Heart left ventricle (tissue), 13 donors: ENCODE data around the gene BUB3.
A peak's percentile ranks its signal among the peaks of the same experiment; 100 is the strongest.

Source experiments
- POLR2A ChIP-seq, 2 donors: fragments of 450-650 bp; IDR thresholded peaks; one replicate each; pipeline ENCODE4 v1.6.1; 2017; ENCODE audit warnings: antibody characterized with exemption in 2 of 2, mild to moderate bottlenecking in 2 of 2, moderate library complexity in 2 of 2
- TF ChIP-seq, protein P1 (sequence below), 12 donors: fragments of 200-600 bp; sonication (generic) in 4 of 12; IDR thresholded peaks; one replicate each; pipeline versions ENCODE4 v1.5.0 to v1.8.0; 2018 to 2022; ENCODE audit warnings: antibody characterized with exemption in 12 of 12, mild to moderate bottlenecking in 5 of 12
- donor health status: ischemic (EF 13 %, LVEDD 7.1; RV severe dilation, severe dysfunction).
- donor health status: DM: no; HTN: yes; CAD: no.
- donor health status: DM: no; HTN: no; CAD: no.
- donor health status: ischemic (EF 25% LVEDD 6.9; RV normal size, moderate dysfunction).
- donor health status: ischemic (EF 25% LVEDD 5.7; RV mildly dilated, moderate dysfunction).
- donor health status: ischemic (EF 35%, LVEDD 5.7; RV mildly dilated, moderate dysfunction).
- donor health status: nonischemic (EF 11% LVEDD 7.7; RV severe dilation, severe dysfunction).
- donor health status: DM: yes; HTN: yes; CAD: no.
- donor health status: PGD.
- donor health status: ischemic (EF 29% LVEDD 5.4; RV normal size, mild dysfunction).
- donor health status: nonischemic (EF 23%, LVEDD 6.1; RV moderate dilation, normal function).

DNA sequence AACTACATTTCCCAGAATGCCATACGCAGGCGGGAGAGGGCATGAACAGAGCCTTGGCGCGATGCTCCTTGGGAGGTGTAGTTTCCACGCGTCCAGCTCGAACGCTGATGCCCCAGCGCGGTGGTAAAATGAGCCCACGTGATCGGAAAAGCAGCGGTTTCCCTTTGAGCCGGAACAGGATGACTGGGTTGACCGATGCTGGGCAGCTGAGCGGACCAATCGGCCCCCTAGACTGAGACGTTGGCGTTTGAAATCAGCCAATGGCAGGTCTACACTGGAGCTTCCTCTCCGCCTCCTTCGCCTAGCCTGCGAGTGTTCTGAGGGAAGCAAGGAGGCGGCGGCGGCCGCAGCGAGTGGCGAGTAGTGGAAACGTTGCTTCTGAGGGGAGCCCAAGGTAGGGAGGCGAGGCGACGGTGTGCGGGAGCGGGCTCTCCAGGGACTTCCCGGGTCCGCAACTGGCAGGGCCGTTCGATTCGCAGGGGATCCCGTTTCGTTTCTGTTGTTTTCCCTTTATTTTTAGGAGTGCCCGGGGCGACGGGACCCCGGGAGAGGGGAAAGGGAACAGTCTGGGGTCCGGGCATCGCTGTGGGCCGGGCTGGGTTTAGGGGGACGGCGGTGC lies at the start of gene BUB3:
- TF ChIP-seq, protein P1, sequence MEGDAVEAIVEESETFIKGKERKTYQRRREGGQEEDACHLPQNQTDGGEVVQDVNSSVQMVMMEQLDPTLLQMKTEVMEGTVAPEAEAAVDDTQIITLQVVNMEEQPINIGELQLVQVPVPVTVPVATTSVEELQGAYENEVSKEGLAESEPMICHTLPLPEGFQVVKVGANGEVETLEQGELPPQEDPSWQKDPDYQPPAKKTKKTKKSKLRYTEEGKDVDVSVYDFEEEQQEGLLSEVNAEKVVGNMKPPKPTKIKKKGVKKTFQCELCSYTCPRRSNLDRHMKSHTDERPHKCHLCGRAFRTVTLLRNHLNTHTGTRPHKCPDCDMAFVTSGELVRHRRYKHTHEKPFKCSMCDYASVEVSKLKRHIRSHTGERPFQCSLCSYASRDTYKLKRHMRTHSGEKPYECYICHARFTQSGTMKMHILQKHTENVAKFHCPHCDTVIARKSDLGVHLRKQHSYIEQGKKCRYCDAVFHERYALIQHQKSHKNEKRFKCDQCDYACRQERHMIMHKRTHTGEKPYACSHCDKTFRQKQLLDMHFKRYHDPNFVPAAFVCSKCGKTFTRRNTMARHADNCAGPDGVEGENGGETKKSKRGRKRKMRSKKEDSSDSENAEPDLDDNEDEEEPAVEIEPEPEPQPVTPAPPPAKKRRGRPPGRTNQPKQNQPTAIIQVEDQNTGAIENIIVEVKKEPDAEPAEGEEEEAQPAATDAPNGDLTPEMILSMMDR (IDR thresholded peaks at IDR 0.05) = peak in 7 of 12 donors; percentile 9 to 51 (median 26)
- TF ChIP-seq POLR2A (IDR thresholded peaks at IDR 0.05) = peak in 1 of 2 donors; percentile 82
